NCI-H526 treated with DMSO at 0.1 percent for 48 hours (cell line): ENCODE data around the gene MAVS.

Experiments used
- DNase-seq: peaks from one replicate; lab custom pipeline; 2025; lab: John Stamatoyannopoulos, UW

The MAVS gene

DNA sequence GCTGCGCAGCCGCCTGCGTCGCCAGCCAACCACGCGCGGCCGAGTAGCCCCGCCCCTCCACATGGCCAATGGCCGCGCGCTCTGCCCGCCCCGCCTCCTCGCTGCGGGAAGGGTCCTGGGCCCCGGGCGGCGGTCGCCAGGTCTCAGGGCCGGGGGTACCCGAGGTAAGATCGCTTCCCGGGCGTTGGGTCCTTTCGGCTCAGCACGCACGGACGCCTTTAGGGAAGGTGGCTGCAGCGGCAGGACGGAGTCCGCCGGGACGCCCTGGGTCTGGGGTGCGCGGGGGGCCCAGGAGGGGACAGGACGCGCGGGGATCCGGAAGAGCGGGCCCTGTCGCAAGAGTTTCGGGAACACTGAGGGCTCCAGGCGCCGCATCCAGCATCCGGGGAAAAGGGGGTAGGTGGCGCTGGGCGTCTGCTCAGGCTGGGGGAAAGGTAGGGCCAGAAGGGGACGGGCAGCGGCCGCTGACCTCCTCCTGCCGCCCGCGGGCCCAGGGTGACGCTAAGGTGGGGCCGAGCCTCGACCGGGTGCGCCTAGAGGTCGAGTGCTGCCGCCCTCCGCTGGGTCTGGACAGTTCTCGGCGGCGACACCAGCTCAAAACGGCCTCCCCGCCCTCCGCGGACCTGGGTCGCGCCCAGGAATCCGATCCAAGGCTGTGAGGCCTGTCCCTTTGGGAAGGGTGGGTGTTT lies at the start of gene MAVS:
TSS of gene MAVS (plus strand) at position 95 of the 689 bp plus-strand sequence. CDS start 7,791 bp downstream, outside the sequence.
- DNase-seq: peak; percentile 79

DNA sequence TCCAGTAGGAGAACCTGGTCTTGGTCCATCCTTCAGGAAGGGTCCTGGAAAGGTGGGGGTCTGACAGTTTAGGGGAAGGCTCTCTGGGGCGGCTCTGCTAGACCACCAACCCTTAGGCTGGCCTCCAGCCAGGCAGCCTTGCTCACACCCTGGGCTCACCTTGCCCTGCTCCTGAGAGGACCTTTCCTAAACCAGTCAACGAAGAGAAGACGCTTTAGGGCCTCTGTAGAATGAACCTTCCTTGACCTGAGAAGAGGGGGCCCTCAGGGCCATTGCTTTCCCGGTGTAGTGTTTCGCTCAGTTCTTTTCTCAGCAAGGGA lies 49.4 kb upstream of the MAVS start:
- DNase-seq: no peak

DNA sequence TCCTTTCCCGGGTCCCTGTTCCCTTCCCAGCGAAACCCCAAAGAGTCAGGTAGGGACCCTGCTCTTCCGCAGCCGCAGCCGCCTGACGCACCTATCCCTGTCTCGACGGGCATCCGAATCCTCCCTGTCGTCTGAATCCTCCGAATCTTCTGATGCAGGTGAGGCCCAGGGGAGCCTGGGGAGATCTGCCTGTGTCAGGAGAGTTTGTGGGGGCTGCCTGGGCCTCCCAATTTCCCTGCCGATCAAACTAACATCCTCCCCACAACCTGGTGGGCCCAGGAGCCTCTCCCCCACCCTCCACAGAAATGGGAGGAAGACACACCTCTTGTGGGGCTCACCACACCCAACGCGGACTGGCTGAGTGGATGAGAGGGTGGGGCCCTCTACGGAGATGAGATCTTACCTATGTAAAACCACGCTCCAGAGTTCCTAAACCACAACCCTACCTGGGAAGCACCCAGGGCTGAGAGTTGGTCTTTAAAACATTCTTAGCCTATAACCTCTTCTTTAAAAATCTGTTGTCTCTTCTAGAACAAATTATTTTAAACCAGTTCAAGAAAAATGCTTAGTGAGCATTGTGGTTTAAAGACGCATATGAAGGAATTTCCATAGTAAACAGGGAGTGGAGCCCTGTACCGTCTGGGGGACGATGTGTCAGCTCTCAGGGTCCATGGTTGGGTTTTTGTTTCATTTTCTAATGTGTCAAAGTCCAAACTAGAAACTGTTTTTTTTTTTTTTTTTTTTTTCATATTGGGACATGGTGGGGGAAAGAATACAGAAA lies 48.9 kb upstream of the MAVS start:
- peak; percentile 74 for DNase-seq

DNA sequence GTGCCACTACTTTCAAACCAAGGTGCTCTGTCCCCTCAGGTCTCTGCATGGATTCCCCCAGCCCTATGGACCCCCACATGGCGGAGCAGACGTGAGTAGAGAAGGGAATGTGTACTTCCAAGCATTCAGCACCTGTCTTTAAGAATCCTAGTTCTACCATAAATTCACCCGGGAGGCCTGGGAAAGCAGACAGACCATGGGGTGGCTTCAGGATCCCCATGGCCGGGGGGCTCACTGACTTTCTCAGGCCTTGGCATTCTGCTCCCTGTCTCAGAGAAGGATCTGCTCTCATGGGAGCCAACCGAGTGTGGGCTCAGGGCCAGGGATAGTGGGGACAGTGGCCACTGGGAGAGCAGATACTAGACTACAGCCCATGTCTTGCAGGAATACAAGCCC lies 48.3 kb upstream of the MAVS start:
- no peak for DNase-seq

DNA sequence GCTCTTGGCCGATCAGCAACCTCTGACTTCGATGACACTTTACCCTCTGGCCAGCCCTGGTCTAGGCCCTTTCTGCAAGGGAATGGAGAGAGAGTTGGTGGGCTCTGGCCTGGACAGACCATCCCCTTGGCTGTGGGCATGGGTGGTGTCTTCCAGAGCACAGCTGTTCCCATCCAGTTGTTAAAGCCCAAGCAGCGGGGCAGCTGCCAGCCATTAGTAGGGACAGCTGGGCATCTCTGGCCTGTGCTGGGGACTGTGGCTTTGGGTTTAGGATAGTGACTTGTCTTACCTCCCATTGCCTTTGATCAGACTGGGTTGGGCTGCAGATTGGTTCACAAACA lies 47.8 kb upstream of the MAVS start:
- no peak for DNase-seq

DNA sequence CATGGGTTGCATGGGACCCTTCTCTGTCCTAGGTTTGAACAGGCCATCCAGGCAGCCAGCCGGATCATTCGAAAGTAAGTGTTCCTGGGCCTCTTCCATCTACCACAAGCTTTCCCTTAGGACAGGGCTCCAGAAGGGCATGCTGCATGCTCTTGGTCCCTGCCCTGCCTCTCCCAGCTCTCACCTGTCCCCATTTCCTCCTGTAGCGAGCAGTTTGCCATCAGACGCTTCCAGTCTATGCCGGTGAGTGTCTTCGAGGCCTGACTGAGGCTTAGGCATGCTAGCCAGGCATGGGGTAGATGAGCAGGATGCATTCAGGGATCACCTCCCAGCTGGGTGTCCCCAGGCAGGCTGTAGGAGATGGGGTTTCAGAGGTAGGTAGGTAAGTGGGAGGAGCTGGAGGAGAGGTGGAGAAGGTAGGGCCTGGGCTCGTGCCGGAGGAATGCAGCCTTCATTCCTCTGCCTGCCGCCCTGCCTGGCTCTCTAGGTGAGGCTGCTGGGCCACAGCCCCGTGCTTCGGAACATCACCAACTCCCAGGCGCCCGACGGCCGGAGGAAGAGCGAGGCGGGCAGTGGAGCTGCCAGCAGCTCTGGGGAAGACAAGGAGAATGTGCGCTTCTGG lies 46.3 kb upstream of the MAVS start:
- DNase-seq: peak; percentile 77

DNA sequence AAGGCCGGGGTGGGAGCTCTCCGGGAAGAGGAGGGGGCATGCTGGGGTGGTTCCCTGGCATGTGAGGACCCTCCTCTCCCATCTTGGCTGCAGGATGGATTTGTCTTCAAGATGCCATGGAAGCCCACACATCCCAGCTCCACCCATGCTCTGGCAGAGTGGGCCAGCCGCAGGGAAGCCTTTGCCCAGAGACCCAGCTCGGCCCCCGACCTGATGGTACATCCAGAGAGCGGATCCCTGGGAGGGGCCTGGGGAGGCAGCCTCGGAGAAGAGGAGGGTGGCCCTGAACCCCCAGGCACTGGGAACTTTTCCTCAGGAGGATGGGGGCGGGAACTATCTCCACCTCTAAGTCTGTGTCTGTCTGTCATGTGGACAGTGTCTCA lies 45.8 kb upstream of the MAVS start:
- no peak for DNase-seq

DNA sequence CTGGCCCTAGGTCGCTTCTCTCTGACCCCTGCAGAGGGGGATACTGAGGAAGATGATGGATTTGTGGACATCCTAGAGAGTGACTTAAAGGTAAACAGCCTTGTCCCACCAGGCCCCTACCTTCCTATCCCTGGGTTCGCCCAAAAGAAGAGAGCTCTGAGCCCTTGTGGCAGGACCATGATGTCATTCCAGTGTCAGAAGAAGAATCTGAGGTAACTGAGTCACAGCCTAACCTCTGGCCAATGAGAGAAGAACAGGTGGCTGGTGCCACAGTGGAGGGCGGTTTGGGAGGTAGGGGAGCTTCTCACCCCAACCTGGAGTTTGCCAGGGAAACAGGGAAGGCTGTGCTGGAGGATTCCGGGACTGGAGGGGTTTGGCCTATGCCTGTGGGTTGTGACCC lies 45.3 kb upstream of the MAVS start:
- no peak for DNase-seq

DNA sequence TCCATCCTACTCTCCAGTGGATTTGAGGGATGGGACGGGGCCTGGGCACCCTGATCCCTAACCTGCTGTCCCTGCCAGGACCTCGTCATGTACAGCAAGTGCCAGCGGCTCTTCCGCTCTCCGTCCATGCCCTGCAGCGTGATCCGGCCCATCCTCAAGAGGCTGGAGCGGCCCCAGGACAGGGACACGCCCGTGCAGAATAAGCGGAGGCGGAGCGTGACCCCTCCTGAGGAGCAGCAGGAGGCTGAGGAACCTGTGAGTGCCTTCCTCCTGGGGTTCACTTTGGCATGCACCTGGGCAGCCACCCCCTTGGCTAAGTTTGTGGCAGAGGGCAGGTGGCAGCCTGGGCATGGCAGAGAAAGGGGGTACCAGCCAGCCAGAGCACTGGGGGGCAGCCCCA lies 44.8 kb upstream of the MAVS start:
- DNase-seq: no peak

DNA sequence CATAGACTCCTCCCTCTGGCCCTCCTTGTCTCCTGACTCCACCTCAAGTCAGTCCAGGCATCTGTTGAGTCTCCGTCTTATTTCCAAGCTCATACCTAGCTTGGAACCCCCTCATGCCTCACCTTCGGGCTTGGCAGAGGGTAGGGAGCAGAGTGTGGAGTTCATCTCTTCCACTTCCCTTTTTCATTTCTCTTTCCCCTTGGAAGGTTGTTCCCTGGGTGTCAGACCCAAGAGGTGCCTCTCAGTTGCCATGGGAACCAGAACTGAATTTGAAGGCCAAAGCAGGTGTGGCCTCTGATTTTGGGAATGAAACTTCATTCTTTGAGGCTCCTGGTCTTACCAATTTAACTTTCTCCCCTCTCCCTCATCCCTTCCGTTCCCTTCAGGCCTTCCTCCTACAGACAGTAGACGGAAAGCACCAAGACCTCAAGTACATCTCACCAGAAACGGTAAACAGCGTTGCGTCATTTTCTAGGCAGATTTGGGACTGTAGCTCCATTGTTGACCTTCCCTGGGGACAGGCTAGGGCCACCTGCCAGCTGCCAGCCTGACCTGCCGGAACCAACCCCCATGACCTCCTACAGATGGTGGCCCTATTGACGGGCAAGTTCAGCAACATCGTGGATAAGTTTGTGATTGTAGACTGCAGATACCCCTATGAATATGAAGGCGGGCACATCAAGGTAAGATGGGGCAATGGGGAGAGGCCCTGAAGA lies 44.0 kb upstream of the MAVS start:
- no peak for DNase-seq

DNA sequence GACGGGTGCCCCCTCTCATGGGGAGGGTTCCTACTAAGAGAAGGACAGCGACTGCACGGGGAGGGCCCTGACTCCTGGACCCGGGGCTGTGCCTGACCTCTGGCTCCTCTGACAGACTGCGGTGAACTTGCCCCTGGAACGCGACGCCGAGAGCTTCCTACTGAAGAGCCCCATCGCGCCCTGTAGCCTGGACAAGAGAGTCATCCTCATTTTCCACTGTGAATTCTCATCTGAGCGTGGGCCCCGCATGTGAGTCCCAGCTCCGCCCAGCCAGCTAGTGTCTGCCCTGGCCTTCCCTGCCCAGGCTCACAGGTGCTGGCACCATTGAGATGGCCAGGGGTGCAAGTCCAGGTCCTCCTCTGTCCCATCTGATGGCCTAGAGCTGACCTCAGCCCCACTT lies 43.3 kb upstream of the MAVS start:
- DNase-seq: no peak

DNA sequence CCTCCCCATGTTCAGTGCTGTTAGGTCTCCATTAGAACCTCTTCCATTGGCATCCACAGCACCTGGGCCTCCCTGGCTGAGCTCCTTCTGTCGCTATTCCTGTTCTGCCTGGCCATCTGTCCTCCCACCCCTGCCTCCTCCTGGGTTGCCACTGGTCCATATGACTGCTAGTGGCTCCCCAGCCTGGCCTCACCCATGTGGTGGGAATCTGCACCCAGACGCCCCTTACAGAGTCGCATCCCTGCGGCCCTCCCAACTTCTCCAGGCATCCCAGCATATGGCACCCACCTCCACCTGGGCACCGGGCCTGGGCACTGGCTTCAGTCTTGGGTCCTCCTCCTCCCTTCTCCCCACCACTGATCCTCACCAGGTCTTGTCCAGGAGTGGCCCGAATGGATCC lies 42.8 kb upstream of the MAVS start:
- no peak for DNase-seq

DNA sequence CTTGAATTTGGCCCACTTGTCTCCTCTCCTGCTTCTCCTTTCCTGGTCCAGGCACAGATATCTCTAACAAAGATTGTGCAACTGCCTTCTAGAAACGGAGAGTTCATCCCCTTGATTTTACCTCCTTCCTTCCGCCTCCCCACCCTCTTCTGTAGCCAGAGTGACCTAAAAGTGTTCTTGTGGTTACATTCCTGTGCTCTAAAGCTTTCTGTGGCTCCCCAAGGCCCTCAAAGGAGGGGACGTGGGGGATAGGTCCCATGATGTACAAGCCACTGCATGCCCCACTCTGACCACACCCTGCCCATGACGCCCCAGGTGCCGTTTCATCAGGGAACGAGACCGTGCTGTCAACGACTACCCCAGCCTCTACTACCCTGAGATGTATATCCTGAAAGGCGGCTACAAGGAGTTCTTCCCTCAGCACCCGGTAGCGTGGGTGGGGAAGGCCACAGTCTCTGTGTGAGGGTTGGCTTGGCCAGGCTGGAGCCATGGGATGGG lies 42.3 kb upstream of the MAVS start:
- DNase-seq: no peak

DNA sequence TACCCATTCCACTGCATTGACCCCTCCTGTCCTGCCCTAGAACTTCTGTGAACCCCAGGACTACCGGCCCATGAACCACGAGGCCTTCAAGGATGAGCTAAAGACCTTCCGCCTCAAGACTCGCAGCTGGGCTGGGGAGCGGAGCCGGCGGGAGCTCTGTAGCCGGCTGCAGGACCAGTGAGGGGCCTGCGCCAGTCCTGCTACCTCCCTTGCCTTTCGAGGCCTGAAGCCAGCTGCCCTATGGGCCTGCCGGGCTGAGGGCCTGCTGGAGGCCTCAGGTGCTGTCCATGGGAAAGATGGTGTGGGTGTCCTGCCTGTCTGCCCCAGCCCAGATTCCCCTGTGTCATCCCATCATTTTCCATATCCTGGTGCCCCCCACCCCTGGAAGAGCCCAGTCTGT lies 41.9 kb upstream of the MAVS start:
- DNase-seq: no peak

DNA sequence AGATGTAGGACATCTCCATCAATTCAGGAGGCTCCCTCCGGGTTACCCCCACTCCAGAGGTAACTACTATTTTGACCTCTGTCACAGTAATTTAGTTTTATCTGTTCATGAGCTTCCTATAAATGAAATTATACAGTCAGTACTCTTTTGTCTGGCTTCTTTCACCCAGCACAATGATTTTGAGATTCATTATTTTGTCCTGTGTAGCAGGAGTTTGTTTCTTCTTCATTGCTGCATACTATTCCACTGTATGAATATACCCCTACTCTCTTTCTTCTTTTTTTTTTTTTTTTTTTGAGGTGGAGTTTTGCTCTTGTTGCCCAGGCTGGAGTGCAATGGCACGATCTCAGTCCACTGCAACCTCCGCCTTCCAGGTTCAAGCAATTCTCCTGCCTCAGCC lies 38.1 kb upstream of the MAVS start:
- no peak for DNase-seq

DNA sequence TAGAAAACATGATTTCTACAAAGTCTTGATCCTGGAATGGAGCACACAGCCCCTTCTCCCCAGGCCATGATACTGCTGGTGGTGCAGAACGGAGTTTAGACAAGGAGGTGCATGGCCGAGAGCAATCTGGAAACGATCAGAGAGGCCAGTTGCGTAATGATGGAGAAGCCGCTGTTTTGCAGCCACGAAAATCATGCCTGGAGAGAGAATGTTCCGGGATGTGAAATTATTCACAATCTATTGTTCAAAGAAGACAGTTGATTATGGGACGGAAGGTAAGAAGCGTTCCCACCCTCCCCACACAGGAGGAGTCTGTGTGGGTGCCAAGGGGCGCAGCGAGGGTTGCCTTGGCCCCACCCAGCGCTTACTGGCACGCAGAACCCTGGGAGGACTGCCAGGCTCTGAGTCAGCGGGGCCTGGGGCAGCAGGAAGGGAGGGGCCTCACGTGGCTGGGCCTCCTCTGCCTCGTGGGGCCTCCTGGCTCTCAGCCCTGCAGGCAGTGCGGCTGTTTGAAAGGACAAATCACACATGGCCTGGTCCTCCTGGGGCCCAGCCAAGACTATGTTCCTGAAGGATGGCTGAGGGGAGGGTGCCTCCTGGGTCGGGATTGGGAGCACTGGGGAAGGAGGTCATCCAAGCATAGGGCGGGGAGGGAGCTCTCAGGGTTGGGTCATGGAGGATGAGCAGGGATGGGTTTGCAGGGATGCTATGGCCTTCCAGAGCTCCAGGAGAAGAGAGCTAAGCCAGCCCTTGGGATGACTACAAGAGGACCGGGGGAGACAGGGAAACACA lies 35.0 kb upstream of the MAVS start:
- no peak for DNase-seq

DNA sequence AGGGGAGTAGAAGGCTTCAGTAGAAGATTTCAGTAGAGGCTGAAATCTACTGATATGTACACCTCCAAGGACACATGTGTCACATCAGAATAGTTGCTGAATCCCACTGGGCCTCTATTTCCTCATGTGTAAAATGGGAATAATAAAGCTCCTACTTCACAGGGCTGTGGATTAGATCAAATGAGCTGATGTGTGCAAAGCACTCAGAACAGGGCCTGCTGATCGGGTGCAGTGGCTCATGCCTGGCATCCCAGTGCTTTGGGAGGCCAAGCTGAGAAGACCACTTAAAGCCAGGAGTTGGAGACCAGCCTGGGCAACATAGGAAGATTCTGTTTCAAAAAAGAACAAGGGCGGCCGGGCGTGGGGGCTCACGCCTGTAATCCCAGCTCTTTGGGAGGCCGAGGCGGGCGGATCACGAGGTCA lies 34.4 kb upstream of the MAVS start:
- DNase-seq: no peak

DNA sequence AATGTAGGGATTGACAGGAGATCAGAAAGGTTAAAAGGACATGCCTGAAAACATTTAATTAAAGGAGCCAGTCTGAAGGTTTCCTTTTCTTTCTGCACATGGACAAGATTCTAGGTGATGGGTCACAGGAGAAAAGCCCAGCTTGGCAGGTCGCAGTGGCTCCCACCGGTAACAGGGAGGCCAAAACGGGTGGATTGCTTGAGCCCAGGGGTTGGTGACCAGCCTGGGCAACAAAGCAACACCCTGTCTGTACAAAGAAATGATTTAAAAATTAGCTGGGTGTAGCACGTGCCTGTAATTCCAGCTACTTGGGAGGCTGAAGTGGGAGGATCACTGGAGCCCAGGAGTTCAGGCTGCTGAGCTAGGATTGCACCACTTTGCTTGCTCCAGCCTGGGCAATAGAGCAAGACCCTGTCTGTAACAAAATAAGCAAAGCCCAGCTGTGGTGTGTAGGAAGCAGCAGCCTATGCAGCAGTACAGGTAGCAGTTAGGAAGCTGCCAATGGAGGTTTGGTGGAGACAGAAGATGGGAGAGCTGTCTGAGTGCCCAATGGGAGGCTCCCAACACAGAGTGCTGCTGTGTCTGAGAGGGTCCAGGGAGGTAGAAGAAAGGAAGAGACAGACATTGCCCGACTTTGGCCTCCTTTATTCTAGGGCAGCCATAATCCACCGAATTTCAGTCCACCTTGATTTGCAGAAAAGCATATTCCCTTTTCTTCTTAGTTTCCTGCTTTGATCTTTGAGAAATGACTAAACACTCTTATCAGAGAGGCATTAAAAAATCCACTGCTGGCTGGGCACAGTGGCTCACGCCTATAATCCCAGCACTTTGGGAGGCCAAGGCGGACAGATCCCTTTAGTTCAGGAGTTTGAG lies 33.4 kb upstream of the MAVS start:
- DNase-seq: no peak

DNA sequence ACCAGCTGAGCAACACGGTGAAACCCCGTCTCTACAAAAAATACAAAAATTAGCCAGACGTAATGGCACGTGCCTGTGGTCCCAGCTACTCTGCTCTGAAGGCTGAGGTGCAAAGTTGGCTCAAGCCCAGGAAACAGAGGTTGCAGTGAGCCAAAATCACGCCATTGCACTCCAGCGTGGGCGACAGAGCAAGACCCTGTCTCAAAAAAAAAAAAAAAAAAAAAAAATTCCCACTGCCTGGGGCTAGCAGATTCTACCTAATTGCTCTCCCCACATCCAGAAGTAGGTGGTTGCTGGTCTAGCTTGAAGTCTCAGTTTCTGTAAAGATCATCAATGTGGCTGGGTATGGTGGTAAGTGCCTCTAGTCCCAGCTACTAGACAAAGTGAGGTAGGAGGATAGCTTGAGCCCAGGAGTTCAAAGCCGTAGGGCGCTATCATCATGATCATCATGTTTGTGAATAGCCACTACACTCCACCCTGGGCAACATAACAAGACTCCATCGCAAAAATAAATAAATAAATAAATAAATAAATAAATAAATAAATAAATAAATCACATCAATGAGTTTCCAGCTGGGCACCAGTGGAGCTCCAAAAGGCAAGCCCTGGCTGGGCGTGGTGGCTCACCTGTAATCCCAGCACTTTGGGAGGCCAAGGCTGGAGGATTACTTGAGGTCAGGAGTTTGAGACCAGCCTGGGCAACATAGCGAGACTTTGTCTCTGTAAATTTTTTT lies 32.6 kb upstream of the MAVS start:
- no peak for DNase-seq

DNA sequence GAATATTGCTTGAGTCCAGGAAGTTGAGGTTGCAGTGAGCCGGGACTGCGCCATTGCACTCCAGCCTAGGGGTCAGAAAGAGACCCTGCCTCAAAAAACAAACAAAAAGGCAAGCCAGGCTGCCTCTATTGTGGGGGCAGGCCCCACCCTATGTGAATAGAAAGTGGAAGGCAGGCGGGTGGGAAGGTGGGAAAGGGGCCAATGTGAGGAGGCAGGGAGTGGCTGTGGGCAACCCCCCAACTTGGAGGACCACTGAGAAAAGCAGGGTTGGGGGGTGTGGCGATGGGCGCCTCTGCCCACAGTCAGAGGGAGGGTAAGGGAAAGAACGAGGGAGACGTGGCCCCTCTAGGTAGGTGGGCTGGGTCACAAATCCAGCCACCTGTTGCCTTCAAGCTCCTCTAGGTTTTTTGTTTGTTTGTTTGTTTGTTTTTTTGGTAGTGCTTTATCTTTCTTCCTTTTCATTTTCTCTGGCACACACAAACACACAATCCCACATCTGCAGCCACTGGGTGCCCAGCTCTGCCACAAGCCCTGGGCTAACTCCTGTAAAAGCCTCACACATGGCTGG lies 31.6 kb upstream of the MAVS start:
- no peak for DNase-seq
